ENCODE data around the gene AQR.
"Not testable (repeated sequence)": the region's sequence is repeated elsewhere in the genome, so short reads cannot be mapped to it uniquely, and the experiment has no call there.

Gene AQR

GRCh38 chr15:34865531-34865930, 104.0 kb downstream of the AQR start:
- DNase-seq, result no peak

DNA sequence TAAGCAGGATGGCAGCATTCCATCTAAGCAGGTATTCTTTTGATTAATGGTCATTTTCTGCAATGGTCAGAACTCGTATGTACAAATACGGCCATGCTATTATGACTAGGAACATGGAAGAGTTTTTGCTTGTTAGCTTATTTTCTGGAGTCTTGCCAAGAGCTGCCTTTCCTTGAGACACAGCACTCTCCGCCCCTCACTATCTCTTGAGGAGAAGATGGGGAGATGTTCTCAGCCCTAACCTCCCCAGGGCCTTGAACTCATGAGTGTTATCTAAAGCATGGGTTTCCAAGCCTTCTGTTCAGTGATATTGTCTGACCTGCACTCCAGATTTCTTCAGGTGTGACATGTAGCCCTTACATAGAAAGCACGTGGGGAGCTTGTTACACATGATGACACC, 108.3 kb downstream of the AQR start:
- DNase-seq, result no peak

- DNase-seq, result no peak
These were observed 113.6 kb downstream of the AQR start for GRCh38 chr15:34855893-34856292.

DNA sequence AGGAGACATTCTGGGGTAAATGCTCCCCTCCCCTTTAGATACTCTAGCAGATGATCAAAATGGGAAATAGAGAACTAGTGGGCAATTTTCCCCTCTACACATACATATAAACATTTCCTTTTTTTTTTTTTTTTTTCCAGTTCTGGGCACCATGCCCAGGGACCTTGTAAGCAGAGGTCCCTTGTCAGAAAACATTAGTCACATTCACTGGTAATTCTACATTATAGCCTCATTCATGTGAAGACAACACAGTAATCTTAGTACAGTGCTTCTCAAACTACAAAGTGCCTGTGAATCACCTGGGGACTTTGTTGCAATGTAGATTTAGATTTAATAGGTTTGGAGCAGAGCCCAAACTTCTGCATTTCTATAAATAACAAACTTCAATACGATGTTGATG, 114.1 kb downstream of the AQR start:
- no peak for DNase-seq

DNA sequence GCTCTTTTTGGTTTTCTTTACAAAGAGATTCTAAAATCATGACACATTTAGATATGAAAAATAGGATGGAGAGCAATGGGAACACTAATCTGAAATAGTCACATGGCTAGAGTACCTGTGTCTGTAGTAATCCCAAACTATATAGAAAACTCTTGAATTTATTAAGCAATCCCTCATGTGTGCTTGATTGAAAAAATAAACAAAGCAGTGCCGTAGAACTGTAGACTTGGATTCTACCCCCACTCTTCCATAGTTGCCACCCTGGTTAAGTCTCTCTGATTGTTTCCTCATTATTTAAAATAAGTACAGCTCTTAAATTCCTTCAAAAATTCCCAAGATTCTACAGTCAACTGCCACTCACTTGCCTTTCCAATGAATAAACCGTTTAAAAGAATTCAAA, 115.3 kb downstream of the AQR start:
- no peak for DNase-seq

DNA sequence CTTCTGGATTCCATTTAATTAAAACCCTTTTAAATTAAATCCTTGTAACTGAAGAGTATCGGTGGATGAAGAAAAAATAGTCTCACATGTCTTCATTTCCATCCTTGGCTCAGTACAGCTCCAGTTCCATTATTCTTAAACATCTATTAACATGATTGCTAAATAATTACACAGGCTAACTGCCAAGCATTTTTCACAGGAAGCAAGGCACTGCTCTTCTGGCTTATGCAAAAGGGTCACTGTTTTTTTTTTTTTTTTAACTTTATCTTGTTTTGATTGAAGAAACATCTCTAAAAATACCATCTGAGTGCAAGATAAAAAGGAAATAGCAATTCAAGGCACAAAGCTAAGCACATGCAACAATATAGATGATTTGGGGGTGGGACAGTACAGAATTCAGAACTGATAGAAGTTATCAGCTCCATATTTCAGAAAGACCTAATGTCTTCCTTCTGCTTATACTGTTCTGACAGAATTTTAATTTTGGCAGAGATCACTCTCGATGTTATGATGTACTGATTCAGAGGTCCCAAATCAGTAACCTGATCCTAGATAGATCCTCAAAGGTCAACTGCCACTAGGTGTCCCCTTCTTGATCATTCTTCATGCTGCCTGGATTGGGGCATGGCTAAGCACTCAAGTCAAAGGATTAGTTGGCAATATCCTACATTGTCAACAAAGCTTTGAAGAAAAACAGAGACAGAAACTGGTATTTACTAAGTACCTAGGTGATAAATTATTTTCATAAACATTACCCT, 116.4 kb downstream of the AQR start:
- no peak for DNase-seq

DNA sequence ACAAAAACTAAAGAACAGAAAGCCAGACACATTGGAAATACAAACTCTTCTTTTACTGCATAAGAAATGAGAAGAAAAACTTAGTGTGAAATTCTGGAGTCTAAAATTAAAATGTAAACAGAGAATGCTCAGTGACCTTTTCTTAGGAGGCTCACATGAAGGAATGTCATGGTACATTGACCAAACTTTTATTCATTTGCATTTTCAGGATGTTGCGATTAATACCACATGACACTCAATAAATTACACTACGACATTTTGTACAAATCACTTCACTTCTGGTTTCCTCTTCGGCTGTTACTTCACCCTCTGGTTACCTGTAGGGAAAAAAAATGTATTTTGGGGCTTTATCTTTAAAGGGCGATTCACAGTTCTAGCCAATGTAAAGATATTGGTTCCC, 117.8 kb downstream of the AQR start:
- no peak for DNase-seq

DNA sequence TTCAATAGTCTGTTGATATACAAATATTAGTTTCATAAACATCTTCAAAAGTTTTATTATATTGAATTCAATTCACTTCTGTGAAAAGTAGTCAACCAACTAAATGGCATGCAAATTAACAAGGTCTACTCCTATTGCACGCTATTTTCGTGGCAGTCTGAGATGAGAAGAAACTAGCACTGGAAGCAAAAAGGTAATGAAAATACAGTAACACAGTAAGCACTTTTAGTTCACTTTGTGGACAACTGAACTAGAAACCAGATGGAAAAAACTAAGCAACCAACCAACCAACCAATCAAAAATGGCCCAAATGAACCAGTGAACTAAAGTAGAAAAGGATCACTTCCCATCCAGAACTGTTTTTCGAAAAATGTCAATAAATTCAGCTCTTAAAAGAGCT, 118.5 kb downstream of the AQR start:
- DNase-seq, result no peak

GRCh38 chr15:34850121-34850520, 119.4 kb downstream of the AQR start:
- no peak for DNase-seq

- DNase-seq, result no peak
These were observed 120.1 kb downstream of the AQR start for GRCh38 chr15:34849364-34849959.

DNA sequence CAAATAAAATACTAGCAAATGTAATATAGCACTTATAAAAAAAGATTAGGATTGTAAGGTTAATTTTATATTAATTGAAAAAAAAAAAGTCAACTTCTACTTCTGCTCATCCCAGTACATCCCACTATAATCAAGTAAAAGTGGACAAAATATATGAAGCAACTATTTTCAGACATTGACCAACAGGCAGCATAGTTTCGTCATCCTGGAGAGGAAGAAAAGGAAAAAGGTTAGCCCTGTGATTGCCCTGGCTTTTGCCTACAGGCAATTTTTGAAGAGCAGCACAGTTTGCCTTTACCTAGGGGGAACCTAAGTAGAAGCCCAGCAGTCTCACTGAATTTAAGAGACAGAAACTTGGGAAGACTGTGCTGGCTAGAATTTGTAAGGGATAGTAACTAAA, 121.9 kb downstream of the AQR start:
- no peak for DNase-seq

DNA sequence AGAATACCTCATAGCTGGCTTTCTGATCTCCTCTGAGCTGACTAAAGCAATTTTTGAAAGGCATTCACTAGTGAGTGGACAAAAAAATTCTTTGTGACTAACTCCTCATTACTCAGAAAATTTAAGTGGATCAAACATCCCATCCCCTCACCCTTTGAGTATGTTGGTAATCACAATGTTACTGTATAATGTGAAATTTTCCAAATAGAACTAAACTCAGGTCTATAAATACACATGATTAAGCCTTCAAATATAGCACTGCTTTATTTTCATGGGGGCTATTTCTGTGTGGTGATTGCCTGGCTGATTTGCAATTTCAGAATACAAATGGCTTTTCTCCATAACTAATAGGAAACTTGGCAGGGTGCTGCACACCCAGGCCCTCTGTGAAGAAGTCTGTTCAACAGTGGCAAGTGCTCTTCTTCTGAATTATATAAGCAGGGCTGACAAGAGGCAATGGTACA, 128.2 kb downstream of the AQR start:
- DNase-seq, result no peak

DNA sequence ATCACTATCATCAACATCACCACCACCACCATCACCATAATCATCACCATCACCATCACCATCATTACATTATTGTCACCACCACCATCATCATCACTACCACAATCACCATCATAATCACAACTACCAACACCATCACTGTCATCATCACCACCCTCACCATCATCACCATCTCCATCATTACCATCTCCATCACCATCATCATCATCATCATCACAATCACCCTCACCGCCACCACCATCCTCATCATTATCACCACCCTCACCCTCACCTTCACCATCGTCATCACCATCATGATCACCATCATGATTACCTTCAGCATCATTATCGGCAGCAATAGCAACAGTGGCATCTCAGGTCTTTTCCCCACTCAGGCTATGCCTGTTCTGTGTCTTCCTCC, 131.3 kb downstream of the AQR start:
- no peak for DNase-seq

GRCh38 chr15:34837246-34838016, 132.1 kb downstream of the AQR start:
- no peak for DNase-seq

GRCh38 chr15:34828145-34828911, 141.2 kb downstream of the AQR start:
- no peak for DNase-seq

- DNase-seq, result no peak
These were observed 147.7 kb downstream of the AQR start for GRCh38 chr15:34821831-34822230.

DNA sequence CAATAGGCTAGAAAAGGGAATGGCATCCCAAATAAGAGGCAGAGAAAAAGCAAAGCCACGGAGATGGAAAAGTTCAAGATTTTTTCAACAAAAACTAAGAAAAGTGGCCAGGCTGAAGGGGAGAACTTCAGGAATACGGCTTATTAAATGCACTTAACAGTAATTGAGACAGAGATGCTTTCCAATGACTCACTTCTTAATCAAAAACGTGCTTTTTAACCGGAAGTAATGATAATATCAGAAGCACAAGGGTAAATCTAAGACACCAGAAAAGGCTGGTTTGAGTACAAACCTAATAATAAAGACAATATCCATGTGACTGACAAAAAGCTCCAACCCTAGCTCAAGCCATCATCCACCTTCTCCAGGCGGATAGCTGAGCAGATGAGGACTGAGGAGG, 149.4 kb downstream of the AQR start:
- DNase-seq, result no peak

DNA sequence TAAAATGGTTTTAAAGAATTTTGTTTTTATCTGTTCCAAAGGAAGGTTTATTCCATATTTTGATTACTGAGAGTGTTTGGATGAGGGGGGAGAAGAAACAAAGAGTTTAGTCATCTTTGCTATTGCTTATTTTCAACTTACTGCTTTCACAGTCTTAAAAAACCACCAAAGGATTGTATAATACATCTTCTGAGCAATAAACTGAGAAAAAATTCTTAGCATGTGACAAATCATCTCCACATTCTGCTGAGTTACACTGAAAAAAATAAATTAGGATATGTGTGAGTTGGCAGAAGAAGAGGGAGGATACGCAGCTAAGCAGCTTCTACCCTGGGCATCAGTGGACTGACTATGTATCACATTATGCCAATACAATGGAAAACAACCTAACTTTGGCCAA, 151.0 kb downstream of the AQR start:
- no peak for DNase-seq

- DNase-seq, result no peak
These were observed 153.7 kb downstream of the AQR start for GRCh38 chr15:34815836-34816235.

DNA sequence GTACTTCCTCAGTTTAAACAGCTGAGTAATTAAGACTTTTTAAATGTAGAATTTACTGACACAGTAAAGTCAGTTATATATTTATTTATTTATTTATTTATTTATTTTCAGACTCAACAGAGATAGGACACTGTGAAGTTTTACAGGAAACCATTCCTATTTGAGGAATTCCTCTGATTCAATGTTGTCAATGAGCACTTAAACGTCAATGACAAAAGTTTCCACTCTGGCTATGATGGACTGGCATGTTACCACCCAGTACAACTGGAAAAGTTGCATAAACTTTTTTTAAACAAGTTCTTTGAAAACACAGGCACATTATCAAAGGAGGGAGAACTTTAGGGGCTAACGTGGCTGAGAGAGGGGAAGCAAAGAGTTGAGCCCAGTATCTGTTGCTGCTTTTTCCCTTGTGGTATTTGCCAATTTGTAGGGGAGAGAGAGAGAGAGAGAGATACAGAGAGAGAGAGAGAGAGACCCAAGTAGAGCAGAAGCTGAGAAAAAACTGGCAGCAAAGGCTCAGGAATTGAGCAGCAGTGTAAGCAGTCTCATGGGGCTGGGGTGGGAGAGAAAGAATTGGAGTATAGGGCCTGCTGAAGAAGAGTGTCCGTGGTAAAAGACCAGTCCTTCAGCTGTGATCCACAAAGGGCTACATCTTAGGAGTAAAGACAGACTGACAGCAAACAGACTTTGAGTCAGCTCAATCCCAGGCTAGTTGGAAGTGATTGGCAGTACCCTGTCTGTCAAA, 155.9 kb downstream of the AQR start:
- no peak for DNase-seq

GRCh38 chr15:34812868-34813365, 156.6 kb downstream of the AQR start:
- not testable (repeated sequence) for DNase-seq

- DNase-seq, result no peak
These were observed 157.2 kb downstream of the AQR start for GRCh38 chr15:34812369-34812768.

Measured in stimulated activated CD4-positive, alpha-beta T cell treated with anti-CD3 and anti-CD28 coated beads, Interleukin-2, amount 100 ng/mL, for 48 hours (primary cell).